HG02852 (cell line): ENCODE measurements around the gene CAPN3.

Source experiments
- ATAC-seq: cut with Tn5 transposase; IDR thresholded peaks from one replicate; pipeline ENCODE4 v1.9.1; 2021; ENCODE audit warnings: mild to moderate bottlenecking, moderate library complexity; ENCODE audit not compliant: unreplicated experiment

The CAPN3 gene

GRCh38 chr15:42449770-42450424 is 90.6 kb downstream of the CAPN3 start:
- no peak for ATAC-seq

GRCh38 chr15:42450425-42450790 is 91.1 kb downstream of the CAPN3 start:
- no peak for ATAC-seq

GRCh38 chr15:42453826-42454225 is 94.5 kb downstream of the CAPN3 start:
- ATAC-seq = no peak

GRCh38 chr15:42456531-42456930 is 97.2 kb downstream of the CAPN3 start:
- ATAC-seq = no peak

- ATAC-seq = no peak
Measured at GRCh38 chr15:42456971-42457370, 97.7 kb downstream of the CAPN3 start.

GRCh38 chr15:42457445-42458442 is 98.4 kb downstream of the CAPN3 start:
- ATAC-seq = peak; percentile 87

- ATAC-seq = no peak
Measured at GRCh38 chr15:42461261-42461660, 102.0 kb downstream of the CAPN3 start.
